ENCODE data around the gene CXorf66. TPM values are rescaled to one million over a fixed set of nuclear protein-coding genes. Genes with fewer than 3 reads are reported as not detected.

The CXorf66 gene
- total RNA-seq, 1 experiment from 2014 or later = not detected

DNA sequence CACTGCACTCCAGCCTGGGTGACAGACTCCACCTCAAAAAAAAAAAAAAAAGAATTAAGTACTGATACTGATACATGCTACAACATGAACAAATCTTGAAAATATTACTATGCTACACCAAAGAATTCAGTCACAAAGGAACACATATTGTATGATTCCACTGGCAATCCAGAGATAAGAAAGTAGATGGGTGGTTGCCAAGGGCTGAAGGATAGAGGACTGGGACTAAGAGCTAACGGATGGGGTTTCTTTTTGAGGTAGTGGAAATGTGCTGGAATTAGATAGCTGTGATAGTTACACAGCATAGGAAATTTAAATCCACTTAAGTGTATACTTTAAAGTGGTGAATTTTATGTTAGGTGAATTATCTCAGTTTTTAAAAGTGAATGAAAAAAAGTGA lies 45.0 kb downstream of the CXorf66 start (continued):
- TF ChIP-seq, protein P1, sequence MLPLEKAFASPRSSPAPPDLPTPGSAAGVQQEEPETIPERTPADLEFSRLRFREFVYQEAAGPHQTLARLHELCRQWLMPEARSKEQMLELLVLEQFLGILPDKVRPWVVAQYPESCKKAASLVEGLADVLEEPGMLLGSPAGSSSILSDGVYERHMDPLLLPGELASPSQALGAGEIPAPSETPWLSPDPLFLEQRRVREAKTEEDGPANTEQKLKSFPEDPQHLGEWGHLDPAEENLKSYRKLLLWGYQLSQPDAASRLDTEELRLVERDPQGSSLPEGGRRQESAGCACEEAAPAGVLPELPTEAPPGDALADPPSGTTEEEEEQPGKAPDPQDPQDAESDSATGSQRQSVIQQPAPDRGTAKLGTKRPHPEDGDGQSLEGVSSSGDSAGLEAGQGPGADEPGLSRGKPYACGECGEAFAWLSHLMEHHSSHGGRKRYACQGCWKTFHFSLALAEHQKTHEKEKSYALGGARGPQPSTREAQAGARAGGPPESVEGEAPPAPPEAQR (CRISPR knock-in tag; IDR thresholded peaks at IDR 0.05) = no peak
- TF ChIP-seq, protein P2, sequence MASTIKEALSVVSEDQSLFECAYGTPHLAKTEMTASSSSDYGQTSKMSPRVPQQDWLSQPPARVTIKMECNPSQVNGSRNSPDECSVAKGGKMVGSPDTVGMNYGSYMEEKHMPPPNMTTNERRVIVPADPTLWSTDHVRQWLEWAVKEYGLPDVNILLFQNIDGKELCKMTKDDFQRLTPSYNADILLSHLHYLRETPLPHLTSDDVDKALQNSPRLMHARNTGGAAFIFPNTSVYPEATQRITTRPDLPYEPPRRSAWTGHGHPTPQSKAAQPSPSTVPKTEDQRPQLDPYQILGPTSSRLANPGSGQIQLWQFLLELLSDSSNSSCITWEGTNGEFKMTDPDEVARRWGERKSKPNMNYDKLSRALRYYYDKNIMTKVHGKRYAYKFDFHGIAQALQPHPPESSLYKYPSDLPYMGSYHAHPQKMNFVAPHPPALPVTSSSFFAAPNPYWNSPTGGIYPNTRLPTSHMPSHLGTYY (CRISPR knock-in tag; IDR thresholded peaks at IDR 0.05) = no peak
- TF ChIP-seq ZNF423 (CRISPR knock-in tag; IDR thresholded peaks at IDR 0.05) (no peak), ATF1 (CRISPR knock-in tag; IDR thresholded peaks at IDR 0.05) (no peak), ZNF416 (CRISPR knock-in tag; IDR thresholded peaks at IDR 0.05) (no peak)

DNA sequence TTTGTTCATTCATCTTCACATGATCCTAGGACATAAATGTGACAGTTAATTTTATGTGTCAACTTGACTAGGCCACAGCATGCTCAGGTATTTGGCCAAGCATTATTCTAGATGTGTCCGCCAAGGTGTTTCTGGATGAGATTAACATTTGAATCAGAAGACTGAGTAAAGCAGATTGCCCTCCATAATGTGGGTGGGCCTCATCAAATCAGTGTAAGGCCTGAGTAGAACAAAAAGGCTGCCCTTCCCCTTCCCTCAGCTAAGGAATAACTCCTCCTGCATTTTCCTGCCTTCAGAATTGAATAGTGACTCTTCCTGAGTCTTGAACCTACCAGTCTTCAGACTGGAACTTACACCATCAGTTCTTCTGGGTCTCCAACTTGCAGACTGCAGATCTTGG lies 50.9 kb downstream of the CXorf66 start:
- Mint-ChIP-seq H3K4me1 (peaks cover 48% of the 10 kb centered on the region), H3K27me3 (ENCODE audit: low read depth) (no peaks in the 10 kb centered on the region), H3K36me3 (no peaks in the 10 kb centered on the region), H3K27ac (no peak overlapping the region), H3K4me3 (no peak overlapping the region), H3K9me3 (no peaks in the 10 kb centered on the region)
- POLR2A ChIA-PET = no interaction called here
- no peak for ATAC-seq
- DNase-seq (ENCODE audit: low spot score) = no peak
- CTCF ChIA-PET = no interaction called here
- TF ChIP-seq SMAD3 (CRISPR knock-in tag; IDR thresholded peaks at IDR 0.05; ENCODE audit: borderline replicate concordance) = no peak
- TF ChIP-seq ZNF121 (CRISPR knock-in tag; IDR thresholded peaks at IDR 0.05) = no peak
- no peak for TF ChIP-seq ATF1 (CRISPR knock-in tag; IDR thresholded peaks at IDR 0.05)
- no peak for TF ChIP-seq EMX1 (CRISPR knock-in tag; IDR thresholded peaks at IDR 0.05)
- TF ChIP-seq, protein P3, sequence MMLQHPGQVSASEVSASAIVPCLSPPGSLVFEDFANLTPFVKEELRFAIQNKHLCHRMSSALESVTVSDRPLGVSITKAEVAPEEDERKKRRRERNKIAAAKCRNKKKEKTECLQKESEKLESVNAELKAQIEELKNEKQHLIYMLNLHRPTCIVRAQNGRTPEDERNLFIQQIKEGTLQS (CRISPR knock-in tag; conservative IDR thresholded peaks at IDR 0.05) = no peak
- TF ChIP-seq FOXP1 (CRISPR knock-in tag; IDR thresholded peaks at IDR 0.05; ENCODE audit: borderline replicate concordance) = no peak

- ChIA-PET POLR2A (no interaction called here), CTCF (no interaction called here)
- TF ChIP-seq ATF1 (CRISPR knock-in tag; IDR thresholded peaks at IDR 0.05) (no peak), NFYB (CRISPR knock-in tag; conservative IDR thresholded peaks at IDR 0.05; ENCODE audit: low read depth) (no peak), SP1 (CRISPR knock-in tag; conservative IDR thresholded peaks at IDR 0.05) (no peak), CREB1 (CRISPR knock-in tag; IDR thresholded peaks at IDR 0.05) (no peak), STAT6 (CRISPR knock-in tag; conservative IDR thresholded peaks at IDR 0.05; ENCODE audit: low read depth) (no peak), TEAD4 (CRISPR knock-in tag; IDR thresholded peaks at IDR 0.05) (no peak), NFE2L1 (CRISPR knock-in tag; IDR thresholded peaks at IDR 0.05) (no peak), MLX (CRISPR knock-in tag; IDR thresholded peaks at IDR 0.05) (no peak), ELF4 (CRISPR knock-in tag; IDR thresholded peaks at IDR 0.05; ENCODE audit: low read depth) (no peak), SMAD4 (CRISPR knock-in tag; IDR thresholded peaks at IDR 0.05) (no peak), E2F4 (CRISPR knock-in tag; IDR thresholded peaks at IDR 0.05; ENCODE audit: borderline replicate concordance, low read depth) (no peak), CBFB (CRISPR knock-in tag; IDR thresholded peaks at IDR 0.05; ENCODE audit: low read depth) (no peak), SOX15 (CRISPR knock-in tag; IDR thresholded peaks at IDR 0.05) (no peak)
- TF ChIP-seq, protein P4, sequence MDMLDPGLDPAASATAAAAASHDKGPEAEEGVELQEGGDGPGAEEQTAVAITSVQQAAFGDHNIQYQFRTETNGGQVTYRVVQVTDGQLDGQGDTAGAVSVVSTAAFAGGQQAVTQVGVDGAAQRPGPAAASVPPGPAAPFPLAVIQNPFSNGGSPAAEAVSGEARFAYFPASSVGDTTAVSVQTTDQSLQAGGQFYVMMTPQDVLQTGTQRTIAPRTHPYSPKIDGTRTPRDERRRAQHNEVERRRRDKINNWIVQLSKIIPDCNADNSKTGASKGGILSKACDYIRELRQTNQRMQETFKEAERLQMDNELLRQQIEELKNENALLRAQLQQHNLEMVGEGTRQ (CRISPR knock-in tag; IDR thresholded peaks at IDR 0.05) = no peak
- TF ChIP-seq, protein P5, sequence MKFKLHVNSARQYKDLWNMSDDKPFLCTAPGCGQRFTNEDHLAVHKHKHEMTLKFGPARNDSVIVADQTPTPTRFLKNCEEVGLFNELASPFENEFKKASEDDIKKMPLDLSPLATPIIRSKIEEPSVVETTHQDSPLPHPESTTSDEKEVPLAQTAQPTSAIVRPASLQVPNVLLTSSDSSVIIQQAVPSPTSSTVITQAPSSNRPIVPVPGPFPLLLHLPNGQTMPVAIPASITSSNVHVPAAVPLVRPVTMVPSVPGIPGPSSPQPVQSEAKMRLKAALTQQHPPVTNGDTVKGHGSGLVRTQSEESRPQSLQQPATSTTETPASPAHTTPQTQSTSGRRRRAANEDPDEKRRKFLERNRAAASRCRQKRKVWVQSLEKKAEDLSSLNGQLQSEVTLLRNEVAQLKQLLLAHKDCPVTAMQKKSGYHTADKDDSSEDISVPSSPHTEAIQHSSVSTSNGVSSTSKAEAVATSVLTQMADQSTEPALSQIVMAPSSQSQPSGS (CRISPR knock-in tag; IDR thresholded peaks at IDR 0.05; ENCODE audit: borderline replicate concordance, low read depth) = no peak
- ATAC-seq = no peak
- H3K9me3 Mint-ChIP-seq = no peaks in the 10 kb centered on the region
- DNase-seq (ENCODE audit: low spot score) = no peak
- no peak overlapping the region; the same call in 1 of the 2 replicates for H3K27ac Mint-ChIP-seq
- H3K4me1 Mint-ChIP-seq = peaks cover 41% of the 10 kb centered on the region
- no peak overlapping the region for H3K4me3 Mint-ChIP-seq
- H3K27me3 Mint-ChIP-seq (ENCODE audit: low read depth) = no peaks in the 10 kb centered on the region
- H3K36me3 Mint-ChIP-seq = no peaks in the 10 kb centered on the region
Observed at GRCh38 chrX:139909712-139910111, 55.6 kb downstream of the CXorf66 start.
